ENCODE results near the gene CYP24A1.

CYP24A1 gene

DNA sequence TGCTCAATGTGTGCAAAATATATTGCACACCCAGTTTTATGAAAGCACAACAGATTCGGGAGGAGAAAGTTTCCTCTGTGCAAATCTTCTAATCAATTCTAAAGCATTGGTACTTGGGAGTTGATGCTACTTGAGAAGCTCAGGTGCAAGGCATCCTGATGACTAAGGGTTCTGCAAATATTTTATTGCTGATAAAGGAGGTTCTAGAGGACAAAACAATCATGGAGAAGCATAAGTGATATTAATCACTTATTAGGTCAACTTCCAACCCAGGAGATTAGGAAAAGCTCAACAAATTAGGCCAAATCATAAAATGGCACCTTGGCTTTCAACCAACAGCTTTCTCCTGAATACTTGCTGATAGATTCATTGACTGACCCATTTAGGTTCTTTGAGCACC, 27.1 kb downstream of the CYP24A1 start:
- TF ChIP-seq, protein P1, sequence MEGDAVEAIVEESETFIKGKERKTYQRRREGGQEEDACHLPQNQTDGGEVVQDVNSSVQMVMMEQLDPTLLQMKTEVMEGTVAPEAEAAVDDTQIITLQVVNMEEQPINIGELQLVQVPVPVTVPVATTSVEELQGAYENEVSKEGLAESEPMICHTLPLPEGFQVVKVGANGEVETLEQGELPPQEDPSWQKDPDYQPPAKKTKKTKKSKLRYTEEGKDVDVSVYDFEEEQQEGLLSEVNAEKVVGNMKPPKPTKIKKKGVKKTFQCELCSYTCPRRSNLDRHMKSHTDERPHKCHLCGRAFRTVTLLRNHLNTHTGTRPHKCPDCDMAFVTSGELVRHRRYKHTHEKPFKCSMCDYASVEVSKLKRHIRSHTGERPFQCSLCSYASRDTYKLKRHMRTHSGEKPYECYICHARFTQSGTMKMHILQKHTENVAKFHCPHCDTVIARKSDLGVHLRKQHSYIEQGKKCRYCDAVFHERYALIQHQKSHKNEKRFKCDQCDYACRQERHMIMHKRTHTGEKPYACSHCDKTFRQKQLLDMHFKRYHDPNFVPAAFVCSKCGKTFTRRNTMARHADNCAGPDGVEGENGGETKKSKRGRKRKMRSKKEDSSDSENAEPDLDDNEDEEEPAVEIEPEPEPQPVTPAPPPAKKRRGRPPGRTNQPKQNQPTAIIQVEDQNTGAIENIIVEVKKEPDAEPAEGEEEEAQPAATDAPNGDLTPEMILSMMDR (IDR thresholded peaks at IDR 0.05; ENCODE audit: low read depth, low read length), result no peak
- no peak for DNase-seq (ENCODE audit: low read depth in 2 of 2)
- no peak overlapping the region for H3K4me3 ChIP-seq (replicated peaks in 1 of 2; ENCODE audit: low read depth in 2 of 2, low read length in 2 of 2)

DNA sequence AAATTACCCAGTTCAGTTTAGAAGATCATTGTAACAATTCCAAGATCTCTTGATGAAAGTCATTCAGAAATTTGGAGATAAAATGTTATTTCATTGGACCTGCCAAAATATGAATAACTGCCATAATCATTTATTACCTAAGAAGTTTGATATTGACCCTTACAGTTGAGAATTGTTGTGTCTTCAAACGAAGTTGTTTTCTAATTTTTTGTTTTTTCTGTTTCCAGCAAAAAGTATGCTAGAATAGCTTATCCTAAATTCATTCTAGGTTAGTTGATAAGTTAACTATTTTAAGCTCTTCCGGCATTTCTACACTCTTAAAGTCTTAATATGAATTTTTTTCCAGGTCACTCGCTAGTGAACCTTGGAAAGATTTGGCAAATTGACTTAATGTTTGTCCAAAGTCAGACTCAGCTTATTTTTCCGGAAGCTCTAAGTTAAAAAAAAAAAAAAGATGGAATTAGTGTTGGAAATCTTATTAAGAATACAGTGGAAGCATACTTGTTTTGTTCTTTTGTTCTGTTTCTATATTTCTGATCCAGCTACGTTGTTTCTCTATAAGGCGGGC, 28.9 kb downstream of the CYP24A1 start:
- H3K4me3 ChIP-seq (replicated peaks in 1 of 2; ENCODE audit: low read depth in 2 of 2, low read length in 2 of 2), result no peak overlapping the region
- DNase-seq (ENCODE audit: low read depth in 2 of 2), result no peak
- TF ChIP-seq, protein P1 (IDR thresholded peaks at IDR 0.05; ENCODE audit: low read depth, low read length), result no peak

DNA sequence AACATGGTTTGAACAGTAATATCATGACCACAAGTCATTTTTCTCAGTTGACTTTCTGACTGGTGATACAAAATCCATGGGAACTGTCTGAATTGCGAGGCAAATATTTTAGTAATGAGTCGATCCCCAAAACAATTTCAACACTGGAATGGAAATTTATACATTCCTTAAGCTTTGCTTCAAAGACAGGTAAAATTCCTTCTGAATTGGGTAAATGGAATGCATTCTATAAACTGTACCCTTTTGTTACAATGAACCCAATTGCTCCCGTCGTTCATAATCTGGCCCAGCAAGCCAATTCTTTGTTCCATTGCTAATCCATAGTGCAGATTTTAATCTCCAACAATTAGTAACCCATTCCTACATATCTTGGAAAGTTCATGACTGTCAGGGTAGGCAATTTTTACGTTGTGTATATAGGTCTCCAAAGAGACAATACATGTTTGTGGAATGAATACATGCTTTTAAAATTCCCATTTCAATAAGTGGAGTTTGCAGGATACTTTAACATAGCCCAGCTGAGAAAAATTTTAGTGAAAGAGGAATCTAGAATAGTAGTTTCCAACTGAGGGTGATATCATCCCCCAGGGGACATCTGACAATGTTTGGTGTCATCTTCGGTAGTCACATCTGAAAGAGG, 32.7 kb downstream of the CYP24A1 start:
- H3K4me3 ChIP-seq (replicated peaks in 1 of 2; ENCODE audit: low read depth in 2 of 2, low read length in 2 of 2), result no peak overlapping the region
- DNase-seq (ENCODE audit: low read depth in 2 of 2), result peak; percentile 35 to 92
- TF ChIP-seq, protein P1 (IDR thresholded peaks at IDR 0.05; ENCODE audit: low read depth, low read length), result no peak

DNA sequence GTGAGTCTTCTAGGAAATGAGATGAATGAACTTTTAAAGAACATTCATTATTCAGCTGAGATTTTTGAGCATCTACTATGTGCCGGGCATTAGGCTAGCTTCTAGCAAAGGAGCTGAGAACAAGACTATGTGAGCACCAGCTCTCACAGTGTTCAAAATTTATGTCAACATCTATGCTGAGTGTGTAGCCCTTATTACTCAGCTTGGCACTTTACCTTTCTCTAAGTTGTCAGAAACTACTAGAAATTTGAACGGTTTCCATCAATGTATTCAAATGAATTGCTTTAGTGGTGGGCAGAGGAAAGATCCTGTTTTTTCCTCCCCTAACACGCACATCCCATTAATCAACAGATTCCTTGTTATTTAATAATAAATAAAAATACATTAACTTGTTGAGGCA, 33.3 kb downstream of the CYP24A1 start:
- TF ChIP-seq, protein P1 (IDR thresholded peaks at IDR 0.05; ENCODE audit: low read depth, low read length), result no peak
- DNase-seq (ENCODE audit: low read depth in 2 of 2), result no peak
- H3K4me3 ChIP-seq (replicated peaks in 1 of 2; ENCODE audit: low read depth in 2 of 2, low read length in 2 of 2), result no peak overlapping the region

DNA sequence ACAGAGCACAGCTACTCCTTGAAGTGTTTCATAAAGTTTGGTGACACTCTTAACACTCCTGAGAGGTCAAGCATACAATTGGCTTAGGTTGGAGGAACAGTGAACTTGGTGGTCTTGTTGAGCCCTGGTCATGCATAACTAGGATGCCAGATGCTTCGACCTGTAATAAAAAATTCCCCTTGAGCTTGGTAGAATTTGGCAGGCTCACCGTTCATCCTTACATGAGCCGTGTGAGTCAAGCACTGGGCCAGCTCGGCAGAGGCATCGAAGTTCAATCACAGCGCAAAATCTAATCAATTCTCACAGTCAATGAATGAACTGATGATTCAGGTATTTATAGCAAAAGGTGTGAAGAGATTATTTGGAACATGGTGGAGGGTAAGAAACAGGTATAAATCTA, 33.7 kb downstream of the CYP24A1 start:
- TF ChIP-seq, protein P1 (IDR thresholded peaks at IDR 0.05; ENCODE audit: low read depth, low read length), result no peak
- no peak overlapping the region for H3K4me3 ChIP-seq (replicated peaks in 1 of 2; ENCODE audit: low read depth in 2 of 2, low read length in 2 of 2)
- peak in 1 of 2 donors; percentile 16 for DNase-seq (ENCODE audit: low read depth in 2 of 2)

DNA sequence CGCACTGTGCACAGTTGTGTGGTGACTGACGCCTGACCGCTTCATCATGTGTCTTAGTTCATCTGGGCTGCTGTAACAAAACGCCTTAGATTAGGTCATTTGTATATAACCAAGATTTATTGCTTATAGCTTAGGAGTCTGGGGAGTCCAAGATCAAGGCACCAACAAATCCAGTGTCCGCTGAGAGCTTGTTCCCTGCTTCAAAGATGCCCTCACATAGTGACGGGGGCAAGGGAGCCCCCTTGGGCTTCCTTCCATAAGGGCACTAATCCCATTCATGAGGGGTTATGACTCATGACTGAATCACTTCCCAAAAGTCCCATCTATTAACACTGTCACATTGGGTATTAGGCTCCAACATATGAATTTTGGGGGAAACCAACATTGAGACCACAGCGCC, 34.6 kb downstream of the CYP24A1 start:
- TF ChIP-seq, protein P1 (IDR thresholded peaks at IDR 0.05; ENCODE audit: low read depth, low read length), result no peak
- DNase-seq (ENCODE audit: low read depth in 2 of 2), result peak in 1 of 2 donors; percentile 37
- no peak overlapping the region for H3K4me3 ChIP-seq (replicated peaks in 1 of 2; ENCODE audit: low read depth in 2 of 2, low read length in 2 of 2)
